Ascending aorta (tissue), 2 donors: ENCODE data around the gene WIPI1. TPM values are rescaled to one million over a fixed set of nuclear protein-coding genes. Genes with fewer than 3 reads are reported as not detected.

Experiments used
- DNase-seq, 2 donors: peaks; one replicate each; pipeline ENCODE4 v3.0.0-alpha.2; 2019; ENCODE audit warnings: low spot score in 2 of 2
- H3K27ac ChIP-seq, 2 donors: fragments of 200-600 bp; sonication (generic); one replicate each; pipeline ENCODE4 v1.5.1; 2016 to 2017; ENCODE audit warnings: mild to moderate bottlenecking in 1 of 2
- H3K27me3 ChIP-seq: fragments of 200-600 bp; sonication (generic); one replicate; pipeline ENCODE4 v1.5.1; 2017
- H3K36me3 ChIP-seq, 2 donors: fragments of 200-600 bp; sonication (generic); one replicate each; pipeline ENCODE4 v1.5.1; 2016
- H3K4me1 ChIP-seq, 2 donors: fragments of 200-600 bp; sonication (generic); one replicate each; pipeline ENCODE4 v1.5.1; 2016 to 2017; ENCODE audit warnings: mild to moderate bottlenecking in 1 of 2
- H3K4me3 ChIP-seq, 2 donors: fragments of 200-600 bp; sonication (generic); one replicate each; pipeline ENCODE4 v1.5.1; 2016 to 2017; ENCODE audit warnings: mild to moderate bottlenecking in 1 of 2
- H3K9me3 ChIP-seq, 2 donors: fragments of 200-600 bp; sonication (generic); one replicate each; pipeline ENCODE4 v1.5.1; 2016
- intact Hi-C: fragments of 100-400 bp; cut with DNase I; formaldehyde crosslinking; loops from one replicate; pipeline ENCODE4 v1.15.1; 2023
- total RNA-seq: library from RNA; depleted of rRNA; stranded (reverse); fragments of >200 nt; gene quantifications from one replicate; pipeline ENCODE4 v1.1.0, GENCODE V29; 2016
- TF ChIP-seq, protein P1 (sequence below), 3 experiments: fragments of 200-600 bp in 2 of 3; fragments of 450-650 bp in 1 of 3; sonication (generic) in 2 of 3; IDR thresholded peaks; one replicate each; pipeline ENCODE4 v1.5.1; 2016 to 2019; ENCODE audit warnings: antibody characterized with exemption in 3 of 3, mild to moderate bottlenecking in 1 of 3, moderate library complexity in 1 of 3

Gene WIPI1
- total RNA-seq, 1 donor from 2014 or later, result 18.0 TPM

DNA sequence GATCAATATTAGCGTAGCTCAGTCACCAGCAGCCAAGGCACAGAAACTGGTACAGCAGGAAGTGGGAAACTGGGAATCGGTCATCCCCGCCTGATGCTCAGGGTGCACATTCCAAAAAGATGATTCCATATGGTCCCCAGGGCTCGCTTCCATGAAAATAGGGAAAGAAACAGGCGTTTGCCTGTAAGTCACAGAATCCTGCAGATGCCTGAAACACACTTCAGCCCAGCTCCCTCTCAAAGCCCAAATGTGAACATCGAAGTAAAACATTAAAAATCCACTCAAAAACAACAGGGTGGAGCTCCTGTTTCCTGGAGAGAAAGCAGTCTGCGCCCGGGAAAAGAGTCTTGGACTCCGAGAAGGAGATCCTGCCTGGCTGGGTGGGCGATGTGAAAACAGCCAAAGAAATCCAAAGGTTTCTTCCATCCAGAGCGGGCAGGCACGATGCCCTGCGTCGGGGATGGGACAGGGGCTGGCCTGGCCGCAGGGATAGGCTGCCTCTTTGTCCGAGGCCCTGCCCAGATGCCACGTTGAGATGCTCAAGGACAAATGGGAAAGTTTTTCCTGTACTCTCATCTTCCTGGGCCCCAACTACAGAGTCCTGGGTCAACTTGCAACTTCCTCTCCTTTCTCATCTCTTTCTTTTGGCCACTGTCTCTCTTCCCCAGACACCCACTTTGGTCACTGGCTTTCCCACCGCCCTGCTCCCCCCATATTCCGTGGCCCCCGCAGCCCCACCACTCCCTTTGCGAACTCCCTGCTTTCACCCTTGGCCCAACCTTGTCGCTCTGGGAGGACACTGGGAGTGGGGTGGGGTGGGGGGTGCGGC lies 743 bp downstream of the WIPI1 start:
- Histone ChIP-seq H3K9me3 (no peaks in the 10 kb centered on the region), H3K36me3 (peaks cover 2 to 8% of the 10 kb centered on the region in 2 donors), H3K4me3 (peak overlapping the region; percentile 68 to 100), H3K27me3 (no peaks in the 10 kb centered on the region), H3K4me1 (peaks cover 10 to 15% of the 10 kb centered on the region in 2 donors), H3K27ac (peak overlapping the region; percentile 96 to 100)
- TF ChIP-seq, protein P1, sequence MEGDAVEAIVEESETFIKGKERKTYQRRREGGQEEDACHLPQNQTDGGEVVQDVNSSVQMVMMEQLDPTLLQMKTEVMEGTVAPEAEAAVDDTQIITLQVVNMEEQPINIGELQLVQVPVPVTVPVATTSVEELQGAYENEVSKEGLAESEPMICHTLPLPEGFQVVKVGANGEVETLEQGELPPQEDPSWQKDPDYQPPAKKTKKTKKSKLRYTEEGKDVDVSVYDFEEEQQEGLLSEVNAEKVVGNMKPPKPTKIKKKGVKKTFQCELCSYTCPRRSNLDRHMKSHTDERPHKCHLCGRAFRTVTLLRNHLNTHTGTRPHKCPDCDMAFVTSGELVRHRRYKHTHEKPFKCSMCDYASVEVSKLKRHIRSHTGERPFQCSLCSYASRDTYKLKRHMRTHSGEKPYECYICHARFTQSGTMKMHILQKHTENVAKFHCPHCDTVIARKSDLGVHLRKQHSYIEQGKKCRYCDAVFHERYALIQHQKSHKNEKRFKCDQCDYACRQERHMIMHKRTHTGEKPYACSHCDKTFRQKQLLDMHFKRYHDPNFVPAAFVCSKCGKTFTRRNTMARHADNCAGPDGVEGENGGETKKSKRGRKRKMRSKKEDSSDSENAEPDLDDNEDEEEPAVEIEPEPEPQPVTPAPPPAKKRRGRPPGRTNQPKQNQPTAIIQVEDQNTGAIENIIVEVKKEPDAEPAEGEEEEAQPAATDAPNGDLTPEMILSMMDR (IDR thresholded peaks at IDR 0.05), result no peak
- DNase-seq, result peak; percentile 66 to 93
- intact Hi-C loops, result loop anchor here (1.0 to 10.0 kb wide), 8 partner anchors 56 to 1079 kb away; partner anchors contain the start of genes AMZ2, KPNA2, NOL11 and PITPNC1

GRCh38 chr17:68455901-68456338 lies 1.4 kb downstream of the WIPI1 start:
- H3K4me3 ChIP-seq, result peak overlapping the region; percentile 68 to 100
- peaks cover 10 to 15% of the 10 kb centered on the region in 2 donors for H3K4me1 ChIP-seq
- no peaks in the 10 kb centered on the region for H3K9me3 ChIP-seq
- H3K27me3 ChIP-seq, result no peaks in the 10 kb centered on the region
- peak overlapping the region; percentile 96 to 100 for H3K27ac ChIP-seq
- TF ChIP-seq, protein P1 (IDR thresholded peaks at IDR 0.05), result no peak
- intact Hi-C loops, result loop anchor here (2.0 to 10.0 kb wide), 7 partner anchors 57 to 1079 kb away; partner anchors contain the start of genes KPNA2, NOL11, PITPNC1 and PRKAR1A
- peaks cover 7 to 15% of the 10 kb centered on the region in 2 donors for H3K36me3 ChIP-seq
- no peak for DNase-seq

GRCh38 chr17:68453991-68454665 lies 3.2 kb downstream of the WIPI1 start:
- TF ChIP-seq, protein P1 (IDR thresholded peaks at IDR 0.05), result no peak
- H3K36me3 ChIP-seq, result peaks cover 25 to 32% of the 10 kb centered on the region in 2 donors
- H3K4me3 ChIP-seq, result no peak overlapping the region
- peak overlapping the region in 1 of 2 donors; percentile 96 for H3K27ac ChIP-seq
- no peaks in the 10 kb centered on the region for H3K9me3 ChIP-seq
- no peaks in the 10 kb centered on the region for H3K27me3 ChIP-seq
- H3K4me1 ChIP-seq, result peaks cover 10 to 15% of the 10 kb centered on the region in 2 donors
- intact Hi-C loops, result loop anchor here (10.0 kb wide), 2 partner anchors 419 to 739 kb away; partner anchors contain the start of genes KPNA2 and NOL11
- no peak for DNase-seq

DNA sequence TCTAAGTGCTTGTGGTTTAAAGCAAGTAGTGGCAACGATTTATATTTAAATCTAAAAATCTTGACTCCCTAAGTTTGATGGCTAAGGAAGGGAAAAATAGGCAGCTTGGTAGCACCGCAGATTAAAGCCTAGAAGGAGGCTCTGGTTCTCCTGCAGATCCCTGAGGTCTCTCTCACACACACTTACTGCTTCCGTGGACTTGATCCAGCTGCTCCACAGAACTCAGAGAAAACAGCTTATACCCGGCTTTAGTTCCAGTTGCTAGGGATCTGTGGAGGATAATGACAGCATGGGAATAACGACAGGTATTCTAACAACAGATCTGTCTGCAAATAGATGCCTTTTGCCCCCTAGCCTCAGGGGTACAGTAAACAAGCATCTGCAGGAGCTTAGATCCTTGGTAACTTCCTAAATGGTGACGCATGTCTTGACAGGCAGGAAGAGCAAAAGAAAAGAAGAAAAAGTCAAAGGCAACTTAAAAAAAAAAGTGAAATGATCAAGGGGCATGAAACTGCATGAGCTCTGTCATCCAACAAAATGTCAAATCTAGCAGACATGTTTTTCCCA lies 4.5 kb downstream of the WIPI1 start:
- no peak for DNase-seq
- Histone ChIP-seq H3K27ac (no peak overlapping the region), H3K27me3 (no peaks in the 10 kb centered on the region), H3K36me3 (peaks cover 38 to 46% of the 10 kb centered on the region in 2 donors), H3K4me1 (peaks cover 10 to 12% of the 10 kb centered on the region in 2 donors), H3K4me3 (no peak overlapping the region), H3K9me3 (no peaks in the 10 kb centered on the region)
- TF ChIP-seq, protein P1 (IDR thresholded peaks at IDR 0.05), result no peak
- intact Hi-C loops, result loop anchor here (10.0 kb wide), 2 partner anchors 418 to 738 kb away; partner anchors contain the start of genes KPNA2 and NOL11

- intact Hi-C loops, result loop anchor here (10.0 kb wide), 2 partner anchors 417 to 737 kb away; partner anchors contain the start of genes KPNA2 and NOL11
- Histone ChIP-seq H3K9me3 (no peaks in the 10 kb centered on the region), H3K36me3 (peaks cover 47 to 54% of the 10 kb centered on the region in 2 donors), H3K4me3 (no peak overlapping the region), H3K27me3 (no peaks in the 10 kb centered on the region), H3K4me1 (peaks cover 10 to 12% of the 10 kb centered on the region in 2 donors), H3K27ac (no peak overlapping the region)
- DNase-seq, result no peak
- TF ChIP-seq, protein P1 (IDR thresholded peaks at IDR 0.05), result no peak
These were observed 5.5 kb downstream of the WIPI1 start for GRCh38 chr17:68451670-68452354.
